SK-N-SH (cell line): ENCODE measurements around the gene OR4D1.

ENCODE experiments used
- CTCF ChIP-seq: fragments of 200-600 bp; sonication (generic); IDR thresholded peaks from 2 replicates; pipeline ENCODE4 v1.6.1; 2017; ENCODE audit warnings: antibody characterized with exemption, mild to moderate bottlenecking, moderate library complexity
- TAF1 ChIP-seq: IDR thresholded peaks from 2 replicates; pipeline ENCODE4 v1.6.1; 2012; ENCODE audit warnings: low read depth, mild to moderate bottlenecking, low read length, moderate library complexity, borderline replicate concordance

DNA sequence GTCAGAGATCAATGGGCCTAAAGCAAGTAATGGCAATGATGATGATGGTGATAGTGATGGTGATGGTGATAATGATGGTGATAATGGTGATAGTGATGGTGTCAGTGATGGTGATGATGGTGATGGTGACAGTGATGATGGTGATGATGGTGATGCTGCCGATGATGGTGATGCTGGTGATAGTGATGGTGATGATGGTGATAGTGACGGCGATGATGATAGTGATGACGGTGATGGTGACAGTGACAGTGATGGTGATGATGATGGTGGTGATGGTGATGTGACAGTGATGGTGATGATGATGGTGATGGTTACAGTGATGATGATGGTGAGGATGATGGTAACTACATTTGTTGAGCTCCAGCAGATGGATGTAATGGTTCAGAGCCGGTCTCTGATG is 30.8 kb upstream of the OR4D1 start:
- TF ChIP-seq TAF1, result no peak
- no peak for TF ChIP-seq CTCF
